ENCODE data around the gene C12orf57. TPM values are rescaled to one million over a fixed set of nuclear protein-coding genes. Genes with fewer than 3 reads are reported as not detected.
A peak's percentile ranks its signal among the peaks of the same experiment; 100 is the strongest.

The C12orf57 gene
- total RNA-seq, 1 experiment from 2014 or later, result 158 TPM

- Mint-ChIP-seq H3K4me3 (peak overlapping the region; percentile 18; the same call in 1 of the 2 replicates), H3K27me3 (ENCODE audit: low read depth) (peaks cover 15% of the 10 kb centered on the region), H3K36me3 (peaks cover 14% of the 10 kb centered on the region), H3K4me1 (peaks cover 31% of the 10 kb centered on the region), H3K27ac (no peak overlapping the region), H3K9me3 (no peaks in the 10 kb centered on the region)
- TF ChIP-seq HMGXB4 (CRISPR knock-in tag; IDR thresholded peaks at IDR 0.05), result no peak
- peak; percentile 45; the same call in 1 of the 2 replicates for TF ChIP-seq PRDM15 (CRISPR knock-in tag; IDR thresholded peaks at IDR 0.05)
- ChIA-PET POLR2A (interaction anchor here (0.9 kb wide), 1 partner anchor 13 kb away, joined by 3 read pairs; no protein-coding TSS in a partner anchor), CTCF (interaction anchor here (0.9 to 9.1 kb wide), 7 partner anchors 10 to 52 kb away, joined by 3 to 45 read pairs (median 4); partner anchors contain the start of gene SPSB2)
- ATAC-seq, result no peak
- DNase-seq (ENCODE audit: low spot score), result no peak
Measured at GRCh38 chr12:6912164-6912935, 31.5 kb upstream of the C12orf57 start.

- Mint-ChIP-seq H3K27ac (peak within 1 kb of the TSS; percentile 64), H3K27me3 (ENCODE audit: low read depth) (peaks cover 12% of the 10 kb centered on the region), H3K9me3 (no peaks in the 10 kb centered on the region), H3K4me1 (peaks cover 33% of the 10 kb centered on the region), H3K4me3 (peak within 1 kb of the TSS; percentile 97), H3K36me3 (peaks cover 25% of the 10 kb centered on the region)
- peak; percentile 65 for ATAC-seq
- ChIA-PET POLR2A (interaction anchor here (0.5 to 2.0 kb wide), 5 partner anchors 12 to 47 kb away, joined by 4 to 16 read pairs (median 6); partner anchors contain the start of genes C12orf57, RNU7-1, SPSB2 and TPI1), CTCF (interaction anchor here (0.7 to 9.1 kb wide), 7 partner anchors 11 to 45 kb away, joined by 3 to 45 read pairs (median 7); partner anchors contain the start of gene SPSB2)
- DNase-seq (ENCODE audit: low spot score), result peak; percentile 63
- TF ChIP-seq CBFB (CRISPR knock-in tag; IDR thresholded peaks at IDR 0.05; ENCODE audit: low read depth) (no peak), E2F1 (CRISPR knock-in tag; IDR thresholded peaks at IDR 0.05) (no peak), GRHL2 (CRISPR knock-in tag; IDR thresholded peaks at IDR 0.05; ENCODE audit: insufficient replicate concordance, severe bottlenecking) (no peak), USF2 (CRISPR knock-in tag; IDR thresholded peaks at IDR 0.05) (peak; percentile 90), ZNF512 (CRISPR knock-in tag; IDR thresholded peaks at IDR 0.05; ENCODE audit: borderline replicate concordance) (no peak), ZNF317 (CRISPR knock-in tag; IDR thresholded peaks at IDR 0.05; ENCODE audit: borderline replicate concordance, low read depth) (no peak), GTF2I (CRISPR knock-in tag; conservative IDR thresholded peaks at IDR 0.05) (no peak), PRDM15 (CRISPR knock-in tag; IDR thresholded peaks at IDR 0.05) (no peak), ZNF219 (CRISPR knock-in tag; IDR thresholded peaks at IDR 0.05; ENCODE audit: borderline replicate concordance) (no peak), NR1H2 (CRISPR knock-in tag; IDR thresholded peaks at IDR 0.05) (no peak), HMGA2 (CRISPR knock-in tag; IDR thresholded peaks at IDR 0.05) (no peak), NFE2L1 (CRISPR knock-in tag; IDR thresholded peaks at IDR 0.05) (0 out of 2 replicates have a peak, but pooled peaks have one; percentile 47), ZNF232 (CRISPR knock-in tag; IDR thresholded peaks at IDR 0.05) (0 out of 2 replicates have a peak, but pooled peaks have one; percentile 14), ESRRA (CRISPR knock-in tag; IDR thresholded peaks at IDR 0.05; ENCODE audit: borderline replicate concordance) (no peak), TP53 (CRISPR knock-in tag; IDR thresholded peaks at IDR 0.05) (0 out of 2 replicates have a peak, but pooled peaks have one; percentile 61)
Measured at GRCh38 chr12:6914246-6914946, 29.4 kb upstream of the C12orf57 start, which contains the start of gene ENO2. Gene ENO2, plus strand, starts transcription at chr12:6914580. Its CDS starts 1,253 bp downstream, at chr12:6915833.
